ENCODE results near the gene SMG5. TPM values are rescaled to one million over a fixed set of nuclear protein-coding genes. Genes with fewer than 3 reads are reported as not detected.
A peak's percentile ranks its signal among the peaks of the same experiment; 100 is the strongest.

SMG5 gene
- total RNA-seq, 2 experiments from 2014 or later: 87.9 to 88.9 TPM

DNA sequence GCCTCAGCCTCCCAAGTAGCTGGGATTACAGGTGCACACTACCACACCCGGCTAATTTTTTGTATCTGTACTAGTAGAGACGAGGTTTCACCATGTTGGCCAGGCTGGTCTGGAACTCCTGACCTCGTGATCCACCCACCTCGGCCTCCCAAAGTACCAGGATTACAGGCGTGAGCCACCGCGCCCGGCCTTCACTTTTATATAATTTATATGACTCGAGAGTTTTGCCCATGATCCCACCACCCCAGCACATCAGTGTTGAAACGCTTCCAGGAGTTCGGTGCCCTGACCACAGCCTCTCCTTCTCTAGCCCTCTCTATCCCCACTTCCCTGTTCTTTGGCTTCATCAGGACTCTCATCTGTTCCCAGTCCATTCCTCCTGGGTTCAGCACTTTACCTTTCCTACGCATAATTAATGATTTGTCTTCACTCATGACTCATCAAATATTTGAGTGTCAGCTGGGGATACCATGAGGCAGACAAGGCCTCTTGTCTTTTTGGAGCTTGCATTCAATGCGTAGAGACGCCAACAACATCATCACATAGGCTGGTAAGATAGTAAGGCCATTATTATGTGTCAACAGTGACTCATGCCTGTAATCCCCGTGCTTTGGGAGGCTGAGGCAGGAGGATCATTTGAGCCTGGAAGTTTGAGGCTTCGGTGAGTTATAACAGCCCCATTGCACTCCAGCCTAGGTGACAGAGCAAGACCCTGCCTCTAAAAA lies 68.4 kb downstream of the SMG5 start:
- H3K4me2 ChIP-seq (ENCODE audit: low read length): peak overlapping the region; percentile 90
- H3K36me3 ChIP-seq (ENCODE audit: insufficient read depth, low read length): peaks cover 50% of the 10 kb centered on the region
- H3K4me1 ChIP-seq (ENCODE audit: insufficient read depth, low read length, poor library complexity, severe bottlenecking): peaks cover 16% of the 10 kb centered on the region
- H3K4me3 ChIP-seq (ENCODE audit: low read depth, low read length, poor library complexity, severe bottlenecking): peak overlapping the region; percentile 78
- H4K20me1 ChIP-seq (ENCODE audit: insufficient read depth, low read length): no peaks in the 10 kb centered on the region
- POLR2A ChIA-PET: interaction anchor here (0.5 to 2.9 kb wide), 4 partner anchors 11 to 62 kb away, joined by 3 to 18 read pairs (median 10); no protein-coding TSS in a partner anchor
- DNase-seq (ENCODE audit: low spot score): no peak
- peaks cover 32% of the 10 kb centered on the region for H3K79me2 ChIP-seq (ENCODE audit: insufficient read depth, low read depth, low read length)
- CTCF ChIA-PET (ENCODE audit: unreplicated experiment): interaction anchor here (0.6 kb wide), 2 partner anchors 63 to 99 kb away, joined by 3 read pairs; no protein-coding TSS in a partner anchor
- intact Hi-C loops (cut with micrococcal nuclease; ENCODE audit: unreplicated experiment): loop anchor here (5.0 kb wide), 1 partner anchor 122 kb away; no protein-coding TSS in a partner anchor
- TF ChIP-seq, protein P1, sequence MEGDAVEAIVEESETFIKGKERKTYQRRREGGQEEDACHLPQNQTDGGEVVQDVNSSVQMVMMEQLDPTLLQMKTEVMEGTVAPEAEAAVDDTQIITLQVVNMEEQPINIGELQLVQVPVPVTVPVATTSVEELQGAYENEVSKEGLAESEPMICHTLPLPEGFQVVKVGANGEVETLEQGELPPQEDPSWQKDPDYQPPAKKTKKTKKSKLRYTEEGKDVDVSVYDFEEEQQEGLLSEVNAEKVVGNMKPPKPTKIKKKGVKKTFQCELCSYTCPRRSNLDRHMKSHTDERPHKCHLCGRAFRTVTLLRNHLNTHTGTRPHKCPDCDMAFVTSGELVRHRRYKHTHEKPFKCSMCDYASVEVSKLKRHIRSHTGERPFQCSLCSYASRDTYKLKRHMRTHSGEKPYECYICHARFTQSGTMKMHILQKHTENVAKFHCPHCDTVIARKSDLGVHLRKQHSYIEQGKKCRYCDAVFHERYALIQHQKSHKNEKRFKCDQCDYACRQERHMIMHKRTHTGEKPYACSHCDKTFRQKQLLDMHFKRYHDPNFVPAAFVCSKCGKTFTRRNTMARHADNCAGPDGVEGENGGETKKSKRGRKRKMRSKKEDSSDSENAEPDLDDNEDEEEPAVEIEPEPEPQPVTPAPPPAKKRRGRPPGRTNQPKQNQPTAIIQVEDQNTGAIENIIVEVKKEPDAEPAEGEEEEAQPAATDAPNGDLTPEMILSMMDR (conservative IDR thresholded peaks at IDR 0.05; ENCODE audit: low read length): no peak
- TF ChIP-seq EZH2phosphoT487 (IDR thresholded peaks at IDR 0.05; ENCODE audit: borderline replicate concordance, low read depth, low read length): no peak
- no TSS peak for BruUV-seq (replicated peaks)
- no peak overlapping the region for H3K27ac ChIP-seq (ENCODE audit: low read depth, low read length, poor library complexity, severe bottlenecking)
- no peaks in the 10 kb centered on the region for H3K9me2 ChIP-seq (ENCODE audit: insufficient read depth, low read length)
- no peaks in the 10 kb centered on the region for H3K9me3 ChIP-seq (ENCODE audit: low read length)
- no peak overlapping the region for H2AFZ ChIP-seq (ENCODE audit: low read length)

- Histone ChIP-seq H3K27ac (ENCODE audit: low read depth, low read length, poor library complexity, severe bottlenecking) (peak overlapping the region; percentile 74), H3K9me2 (ENCODE audit: insufficient read depth, low read length) (no peaks in the 10 kb centered on the region), H4K20me1 (ENCODE audit: insufficient read depth, low read length) (no peaks in the 10 kb centered on the region), H3K4me3 (ENCODE audit: low read depth, low read length, poor library complexity, severe bottlenecking) (peak overlapping the region; percentile 78), H3K4me1 (ENCODE audit: insufficient read depth, low read length, poor library complexity, severe bottlenecking) (peaks cover 16% of the 10 kb centered on the region), H3K4me2 (ENCODE audit: low read length) (peak overlapping the region; percentile 90), H2AFZ (ENCODE audit: low read length) (peak overlapping the region; percentile 78; the same call in 1 of the 2 replicates), H3K79me2 (ENCODE audit: insufficient read depth, low read depth, low read length) (peaks cover 32% of the 10 kb centered on the region), H3K36me3 (ENCODE audit: insufficient read depth, low read length) (peaks cover 52% of the 10 kb centered on the region), H3K9me3 (ENCODE audit: low read length) (no peaks in the 10 kb centered on the region)
- no peak for TF ChIP-seq EZH2phosphoT487 (IDR thresholded peaks at IDR 0.05; ENCODE audit: borderline replicate concordance, low read depth, low read length)
- TF ChIP-seq, protein P1 (conservative IDR thresholded peaks at IDR 0.05; ENCODE audit: low read length): no peak
- POLR2A ChIA-PET: interaction anchor here (0.5 to 2.9 kb wide), 9 partner anchors 11 to 85 kb away, joined by 3 to 18 read pairs (median 5); partner anchors contain the start of genes SEMA4A and SLC25A44
- no TSS peak for BruUV-seq (replicated peaks)
- intact Hi-C loops (cut with micrococcal nuclease; ENCODE audit: unreplicated experiment): loop anchor here (1.0 to 5.0 kb wide), 3 partner anchors 57 to 121 kb away; no protein-coding TSS in a partner anchor
- no peak for DNase-seq (ENCODE audit: low spot score)
- CTCF ChIA-PET (ENCODE audit: unreplicated experiment): interaction anchor here (0.6 to 1.0 kb wide), 3 partner anchors 8 to 62 kb away, joined by 3 to 11 read pairs (median 4); no protein-coding TSS in a partner anchor
These were observed 69.0 kb downstream of the SMG5 start for GRCh38 chr1:156213644-156213966.
